B cell (primary cell): ENCODE data around the gene MEGF11. TPM values are rescaled to one million over a fixed set of nuclear protein-coding genes. Genes with fewer than 3 reads are reported as not detected.

ENCODE experiments used
- ATAC-seq: fragments of 200-7000 bp; cut with Tn5 transposase; one replicate; pipeline ENCODE4 v1.10.0; 2021; ENCODE audit warnings: low read depth, mild to moderate bottlenecking, moderate number of reproducible peaks, moderate library complexity
- CTCF ChIA-PET: fragments of 350-600 bp; sonication (Branson Sonifier 250); formaldehyde crosslinking; loops from one replicate; lab custom pipeline; 2021; ENCODE audit warnings: antibody characterized with exemption, inconsistent platforms; lab: Charles Lee
- POLR2A ChIA-PET: fragments of 350-600 bp; sonication (Branson Sonifier 250); formaldehyde crosslinking; loops from one replicate; lab custom pipeline; 2021; ENCODE audit warnings: antibody characterized with exemption; lab: Charles Lee
- DNase-seq: peaks from one replicate; pipeline ENCODE4 v3.0.0; 2013
- H2AFZ ChIP-seq: 2 replicates; pipeline ENCODE4 v1.6.1; 2012; ENCODE audit warnings: mild to moderate bottlenecking, low read depth, low read length; ENCODE audit not compliant: insufficient read depth, poor library complexity, severe bottlenecking
- H3K27ac ChIP-seq, 2 donors: 1 replicate in 1 of 2; 2 replicates in 1 of 2; pipeline ENCODE4 v1.5.1; 2012 to 2013; ENCODE audit warnings: low read length in 2 of 2, mild to moderate bottlenecking in 2 of 2, moderate library complexity in 1 of 2
- H3K27me3 ChIP-seq, 4 experiments: fragments of 200-600 bp in 1 of 4; sonication (generic) in 1 of 4; replicated peaks in 1 of 4; 1 replicate in 2 of 4; 2 replicates in 2 of 4; pipeline versions ENCODE4 v1.6.1 to v1.7.0; 2013 to 2016; ENCODE audit warnings: low read length in 3 of 4, mild to moderate bottlenecking in 2 of 4, mixed read lengths in 1 of 4, moderate library complexity in 1 of 4; ENCODE audit not compliant: insufficient read depth in 4 of 4, control insufficient read depth in 3 of 4; ENCODE audit errors: control extremely low read depth in 1 of 4
- H3K36me3 ChIP-seq, 2 experiments: replicated peaks in 1 of 2; 1 replicate in 1 of 2; 2 replicates in 1 of 2; pipeline versions ENCODE4 v1.6.1 to v1.7.1; 2013; ENCODE audit warnings: low read length in 1 of 2; ENCODE audit not compliant: insufficient read depth in 2 of 2, control insufficient read depth in 1 of 2; ENCODE audit errors: control extremely low read depth in 1 of 2, extremely low read depth in 1 of 2
- H3K4me1 ChIP-seq, 2 donors: fragments of 200-600 bp in 1 of 2; sonication (generic) in 1 of 2; 1 replicate in 1 of 2; 2 replicates in 1 of 2; pipeline versions ENCODE4 v1.5.1 to v1.6.1; 2013 to 2017; ENCODE audit warnings: low read length in 2 of 2; ENCODE audit not compliant: control insufficient read depth in 2 of 2, insufficient read depth in 2 of 2
- H3K4me2 ChIP-seq: replicated peaks from 2 replicates; pipeline ENCODE3; 2012; ENCODE audit warnings: mild to moderate bottlenecking, low read depth, low read length; ENCODE audit not compliant: poor library complexity, severe bottlenecking
- H3K4me3 ChIP-seq, 5 experiments: fragments of 200-600 bp in 1 of 5; sonication (generic) in 1 of 5; 1 replicate in 3 of 5; 2 replicates in 2 of 5; pipeline versions ENCODE4 v1.5.1 to v1.7.0; 2011 to 2016; ENCODE audit warnings: low read length in 4 of 5, mild to moderate bottlenecking in 4 of 5, low read depth in 2 of 5, control low read depth in 1 of 5, moderate library complexity in 1 of 5; ENCODE audit not compliant: insufficient read depth in 1 of 5; ENCODE audit errors: control extremely low read depth in 1 of 5, extremely low read depth in 1 of 5
- H3K79me2 ChIP-seq: fragments of 200-600 bp; sonication (generic); one replicate; pipeline ENCODE4 v1.6.0; 2016; ENCODE audit warnings: low read length; ENCODE audit not compliant: control insufficient read depth, insufficient read depth
- H3K9ac ChIP-seq: fragments of 200-600 bp; sonication (generic); 2 replicates; pipeline ENCODE4 v1.6.1; 2017; ENCODE audit warnings: mild to moderate bottlenecking, low read length, moderate library complexity
- H3K9me3 ChIP-seq, 3 donors: one replicate each; pipeline versions ENCODE4 v1.6.1 to v1.7.1; 2013; ENCODE audit warnings: low read length in 2 of 3; ENCODE audit not compliant: control insufficient read depth in 2 of 3, insufficient read depth in 1 of 3; ENCODE audit errors: control extremely low read depth in 1 of 3
- H4K20me1 ChIP-seq: 2 replicates; pipeline ENCODE4 v1.6.0; 2012; ENCODE audit warnings: mild to moderate bottlenecking, low read length; ENCODE audit not compliant: insufficient read depth, control insufficient read depth, poor library complexity, severe bottlenecking
- H3K27ac Mint-ChIP-seq: one replicate; pipeline ENCODE4 v1.8.0; 2021; ENCODE audit warnings: mixed read lengths
- H3K27me3 Mint-ChIP-seq: one replicate; pipeline ENCODE4 v1.8.0; 2021; ENCODE audit warnings: mixed read lengths
- H3K4me1 Mint-ChIP-seq: one replicate; pipeline ENCODE4 v1.8.0; 2021; ENCODE audit warnings: mixed read lengths
- H3K4me3 Mint-ChIP-seq: one replicate; pipeline ENCODE4 v1.8.0; 2021; ENCODE audit warnings: mixed read lengths
- H3K9me3 Mint-ChIP-seq: one replicate; pipeline ENCODE4 v1.8.0; 2022; ENCODE audit warnings: mixed read lengths; ENCODE audit not compliant: insufficient read depth
- EZH2 ChIP-seq: IDR thresholded peaks from 2 replicates; pipeline ENCODE4 v1.6.1; 2012; ENCODE audit warnings: borderline replicate concordance, low read depth, mild to moderate bottlenecking, moderate library complexity, low read length; ENCODE audit not compliant: insufficient read depth, poor library complexity, severe bottlenecking
- WGBS: methylation state at CpG from one replicate; pipeline ENCODE4 v1.1.5; 2013; ENCODE audit warnings: missing lambda C conversion rate; ENCODE audit not compliant: insufficient coverage; 5-methylcytosine and 5-hydroxymethylcytosine counted together
- intact Hi-C: fragments of 100-400 bp; cut with micrococcal nuclease; formaldehyde crosslinking; loops from one replicate; pipeline ENCODE4 v1.10.0; 2022
- polyA plus RNA-seq: library from polyadenylated mRNA; depleted of rRNA; stranded (reverse); fragments of >200 nt; gene quantifications from 2 replicates; pipeline ENCODE4 v1.2.3, GENCODE V29; 2012
- total RNA-seq, 2 donors: library from RNA; stranded (reverse); fragments of 120-200 nt in 1 of 2; gene quantifications; 1 replicate in 1 of 2; 2 replicates in 1 of 2; pipeline versions ENCODE4 v1.2.3 to v1.2.4, GENCODE V29; 2013 to 2022
- TF ChIP-seq, protein P1 (sequence below): fragments of 200-600 bp; IDR thresholded peaks from one replicate; pipeline ENCODE4 v1.8.0; 2022; ENCODE audit warnings: antibody characterized with exemption, mild to moderate bottlenecking

The MEGF11 gene
- total and polyA plus RNA-seq, 2 donors (not counting 1 experiment from before 2014, with no cell fraction given) = 0.04 to 0.34 TPM

GRCh38 chr15:65938604-65939003, 314.9 kb downstream of the MEGF11 start:
- TF ChIP-seq, protein P1, sequence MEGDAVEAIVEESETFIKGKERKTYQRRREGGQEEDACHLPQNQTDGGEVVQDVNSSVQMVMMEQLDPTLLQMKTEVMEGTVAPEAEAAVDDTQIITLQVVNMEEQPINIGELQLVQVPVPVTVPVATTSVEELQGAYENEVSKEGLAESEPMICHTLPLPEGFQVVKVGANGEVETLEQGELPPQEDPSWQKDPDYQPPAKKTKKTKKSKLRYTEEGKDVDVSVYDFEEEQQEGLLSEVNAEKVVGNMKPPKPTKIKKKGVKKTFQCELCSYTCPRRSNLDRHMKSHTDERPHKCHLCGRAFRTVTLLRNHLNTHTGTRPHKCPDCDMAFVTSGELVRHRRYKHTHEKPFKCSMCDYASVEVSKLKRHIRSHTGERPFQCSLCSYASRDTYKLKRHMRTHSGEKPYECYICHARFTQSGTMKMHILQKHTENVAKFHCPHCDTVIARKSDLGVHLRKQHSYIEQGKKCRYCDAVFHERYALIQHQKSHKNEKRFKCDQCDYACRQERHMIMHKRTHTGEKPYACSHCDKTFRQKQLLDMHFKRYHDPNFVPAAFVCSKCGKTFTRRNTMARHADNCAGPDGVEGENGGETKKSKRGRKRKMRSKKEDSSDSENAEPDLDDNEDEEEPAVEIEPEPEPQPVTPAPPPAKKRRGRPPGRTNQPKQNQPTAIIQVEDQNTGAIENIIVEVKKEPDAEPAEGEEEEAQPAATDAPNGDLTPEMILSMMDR = no peak
- no peak for TF ChIP-seq EZH2
- no peaks in the 10 kb centered on the region for H4K20me1 ChIP-seq
- H3K36me3 ChIP-seq = no peaks in the 10 kb centered on the region
- H3K4me3 ChIP-seq = no peak overlapping the region
- H2AFZ ChIP-seq = no peak overlapping the region
- H3K27ac ChIP-seq = no peak overlapping the region
- ChIA-PET CTCF (interaction anchor here (1.2 kb wide), 1 partner anchor 11 kb away, joined by 3 read pairs; no protein-coding TSS in a partner anchor), POLR2A (no interaction called here)
- no peak for DNase-seq
- no peaks in the 10 kb centered on the region for H3K27me3 Mint-ChIP-seq
- intact Hi-C loops = no loop called here
- WGBS = no CpG with 5 or more reads among the region's 4 CpGs
- H3K27me3 ChIP-seq = no peaks in the 10 kb centered on the region
- ATAC-seq = no peak
- no peaks in the 10 kb centered on the region for H3K9me3 Mint-ChIP-seq
- no peaks in the 10 kb centered on the region for H3K9me3 ChIP-seq
- H3K9ac ChIP-seq = no peak overlapping the region
- H3K4me2 ChIP-seq = no peak overlapping the region
- H3K4me3 Mint-ChIP-seq = no peak overlapping the region
- H3K4me1 ChIP-seq = no peaks in the 10 kb centered on the region
- no peaks in the 10 kb centered on the region for H3K4me1 Mint-ChIP-seq
- no peak overlapping the region for H3K27ac Mint-ChIP-seq
- no peaks in the 10 kb centered on the region for H3K79me2 ChIP-seq

GRCh38 chr15:65937476-65937875, 316.1 kb downstream of the MEGF11 start:
- POLR2A ChIA-PET = no interaction called here
- no peak for ATAC-seq

More at GRCh38 chr15:65937476-65937875, 316.1 kb downstream of the MEGF11 start:
- H3K27ac Mint-ChIP-seq = no peak overlapping the region
- Histone ChIP-seq H3K36me3 (no peaks in the 10 kb centered on the region), H3K79me2 (no peaks in the 10 kb centered on the region), H4K20me1 (no peaks in the 10 kb centered on the region), H3K27me3 (no peaks in the 10 kb centered on the region), H3K4me1 (no peaks in the 10 kb centered on the region), H3K9ac (no peak overlapping the region), H3K9me3 (no peaks in the 10 kb centered on the region), H2AFZ (no peak overlapping the region), H3K4me2 (no peak overlapping the region), H3K4me3 (no peak overlapping the region), H3K27ac (no peak overlapping the region)
- H3K4me3 Mint-ChIP-seq = no peak overlapping the region
- H3K27me3 Mint-ChIP-seq = no peaks in the 10 kb centered on the region
- no CpG with 5 or more reads among the region's 1 CpG for WGBS
- no peak for TF ChIP-seq EZH2
- TF ChIP-seq, protein P1 = no peak
- no peaks in the 10 kb centered on the region for H3K4me1 Mint-ChIP-seq
- CTCF ChIA-PET = interaction anchor here (1.2 kb wide), 1 partner anchor 10 kb away, joined by 3 read pairs; no protein-coding TSS in a partner anchor
- H3K9me3 Mint-ChIP-seq = no peaks in the 10 kb centered on the region
- no peak for DNase-seq
- intact Hi-C loops = no loop called here
